Loucy (cell line): ENCODE results near the gene CTSC.

Experiments
- EZH2phosphoT487 ChIP-seq: fragments of 200-600 bp; IDR thresholded peaks from 2 replicates; pipeline ENCODE4 v1.6.1; 2018; ENCODE audit warnings: antibody characterized with exemption, mild to moderate bottlenecking, moderate library complexity, borderline replicate concordance
- TF ChIP-seq, protein P1 (sequence below): fragments of 200-600 bp; sonication (generic); conservative IDR thresholded peaks from 2 replicates; pipeline ENCODE4 v1.5.1; 2014; ENCODE audit warnings: mild to moderate bottlenecking, antibody characterized with exemption, low read length

DNA sequence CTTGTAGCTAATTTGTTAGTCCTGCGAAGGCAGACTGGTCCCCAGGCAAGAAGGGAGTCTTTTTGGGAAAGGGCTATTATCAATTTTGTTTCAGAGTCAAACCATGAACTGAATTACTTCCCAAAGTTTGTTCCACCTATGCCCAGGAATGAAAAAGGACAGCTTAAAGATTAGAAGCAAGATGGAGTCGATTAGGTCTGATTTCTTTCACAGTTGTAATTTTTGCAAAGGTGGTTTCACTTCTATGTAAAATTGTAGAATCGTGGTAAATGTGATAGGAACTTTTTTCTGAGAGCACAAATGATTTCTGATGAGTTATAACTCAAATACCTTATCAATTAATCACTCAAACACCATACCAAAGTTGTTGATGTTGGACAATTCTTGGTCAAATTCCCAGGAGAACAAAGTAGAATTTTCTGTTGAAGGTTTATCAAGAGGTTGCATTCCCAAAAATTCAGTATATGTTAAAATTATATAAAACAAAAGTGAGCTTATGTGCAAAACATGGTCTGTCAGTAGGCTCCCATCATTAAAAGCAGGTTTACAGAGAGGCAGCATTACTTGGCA, 2.9 kb upstream of the CTSC start:
- TF ChIP-seq, protein P1, sequence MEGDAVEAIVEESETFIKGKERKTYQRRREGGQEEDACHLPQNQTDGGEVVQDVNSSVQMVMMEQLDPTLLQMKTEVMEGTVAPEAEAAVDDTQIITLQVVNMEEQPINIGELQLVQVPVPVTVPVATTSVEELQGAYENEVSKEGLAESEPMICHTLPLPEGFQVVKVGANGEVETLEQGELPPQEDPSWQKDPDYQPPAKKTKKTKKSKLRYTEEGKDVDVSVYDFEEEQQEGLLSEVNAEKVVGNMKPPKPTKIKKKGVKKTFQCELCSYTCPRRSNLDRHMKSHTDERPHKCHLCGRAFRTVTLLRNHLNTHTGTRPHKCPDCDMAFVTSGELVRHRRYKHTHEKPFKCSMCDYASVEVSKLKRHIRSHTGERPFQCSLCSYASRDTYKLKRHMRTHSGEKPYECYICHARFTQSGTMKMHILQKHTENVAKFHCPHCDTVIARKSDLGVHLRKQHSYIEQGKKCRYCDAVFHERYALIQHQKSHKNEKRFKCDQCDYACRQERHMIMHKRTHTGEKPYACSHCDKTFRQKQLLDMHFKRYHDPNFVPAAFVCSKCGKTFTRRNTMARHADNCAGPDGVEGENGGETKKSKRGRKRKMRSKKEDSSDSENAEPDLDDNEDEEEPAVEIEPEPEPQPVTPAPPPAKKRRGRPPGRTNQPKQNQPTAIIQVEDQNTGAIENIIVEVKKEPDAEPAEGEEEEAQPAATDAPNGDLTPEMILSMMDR: no peak
- TF ChIP-seq EZH2phosphoT487: no peak
